ENCODE data around the gene MFSD1. TPM values are rescaled to one million over a fixed set of nuclear protein-coding genes. Genes with fewer than 3 reads are reported as not detected.

The MFSD1 gene
- total and polyA plus RNA-seq, 2 of the 8 experiments (the other 6 are each of a cell fraction or from before 2014, with no cell fraction given) = 9.3 to 11.5 TPM

DNA sequence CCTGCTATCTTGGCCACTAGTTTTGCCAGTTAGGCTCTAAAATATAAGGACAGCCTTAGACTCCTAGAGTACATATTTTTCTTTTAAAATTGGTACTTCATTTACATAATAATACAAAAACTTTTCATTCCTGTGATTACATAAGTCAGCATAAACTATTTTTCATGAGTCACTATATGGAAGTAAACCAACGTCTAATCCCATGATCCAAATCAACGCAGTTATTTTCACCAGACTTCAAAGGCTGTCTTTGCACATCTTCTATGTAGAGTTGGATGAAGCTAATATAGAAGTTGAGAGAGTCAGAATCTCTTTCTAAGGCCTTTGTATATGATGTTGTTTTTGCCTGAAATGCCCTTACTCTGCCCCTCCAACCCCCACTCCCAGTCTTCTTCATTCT is 7.6 kb upstream of the MFSD1 start:
- CTCF ChIA-PET (ENCODE audit: partially characterized antibody) = interaction anchor here (0.6 to 3.6 kb wide), 17 partner anchors 10 to 1209 kb away, joined by 3 to 28 read pairs (median 5); no protein-coding TSS in a partner anchor
- Histone ChIP-seq H3K27ac (ENCODE audit: low read depth, low read length) (no peak overlapping the region), H2AFZ (ENCODE audit: low read length) (no peak overlapping the region), H3K4me2 (ENCODE audit: insufficient read depth in 1 of 2, low read depth in 2 of 2, low read length in 2 of 2) (no peak overlapping the region), H3K56ac (replicated peaks; ENCODE audit: insufficient read length, low read depth, low read length) (no peak overlapping the region), H2AK5ac (ENCODE audit: low read depth, low read length) (no peak overlapping the region), H2BK120ac (replicated peaks; ENCODE audit: low read depth, low read length) (no peak overlapping the region), H3K23me2 (ENCODE audit: low read depth, low read length) (no peaks in the 10 kb centered on the region), H3K18ac (ENCODE audit: extremely low read depth, low read length) (no peak overlapping the region), H3K79me2 (ENCODE audit: control insufficient read depth in 1 of 2, insufficient read depth in 2 of 2, low read length in 2 of 2) (no peaks in the 10 kb centered on the region), H2BK15ac (ENCODE audit: low read length) (no peak overlapping the region), H2BK5ac (ENCODE audit: low read depth, low read length) (no peak overlapping the region), H3K27me3 (replicated peaks in 1 of 4; ENCODE audit: control insufficient read depth in 3 of 4, extremely low read depth in 1 of 4, insufficient read depth in 3 of 4, low read length in 3 of 4) (no peaks in the 10 kb centered on the region; a peak in 1 of 7 replicates), H3K9me3 (ENCODE audit: insufficient read depth in 2 of 2, low read depth in 1 of 2, low read length in 1 of 2) (no peaks in the 10 kb centered on the region), H3K9ac (replicated peaks in 1 of 4; ENCODE audit: extremely low read depth in 1 of 4, low read depth in 3 of 4, low read length in 3 of 4) (no peak overlapping the region), H3K4ac (replicated peaks; ENCODE audit: insufficient read length, low read depth, low read length) (no peak overlapping the region), H2BK12ac (ENCODE audit: low read depth, low read length) (no peak overlapping the region), H3K23ac (ENCODE audit: insufficient read length) (no peak overlapping the region), H4K5ac (ENCODE audit: insufficient read length, low read depth, low read length) (no peak overlapping the region), H4K91ac (replicated peaks; ENCODE audit: insufficient read length, low read length) (no peak overlapping the region), H3K4me3 (ENCODE audit: extremely low read depth in 1 of 4, insufficient read depth in 2 of 4, low read depth in 3 of 4, low read length in 4 of 4) (no peak overlapping the region), H3K79me1 (ENCODE audit: low read depth, low read length) (no peaks in the 10 kb centered on the region), H2BK20ac (ENCODE audit: low read length) (no peak overlapping the region), H3K36me3 (ENCODE audit: control insufficient read depth in 2 of 4, insufficient read depth in 4 of 4, low read length in 3 of 4) (no peaks in the 10 kb centered on the region), H3K4me1 (replicated peaks in 1 of 4; ENCODE audit: control insufficient read depth in 3 of 4, insufficient read depth in 4 of 4, low read length in 3 of 4) (no peaks in the 10 kb centered on the region), H3K14ac (ENCODE audit: insufficient read length) (no peak overlapping the region), H4K8ac (ENCODE audit: extremely low read depth, insufficient read depth, low read length) (no peak overlapping the region), H4K20me1 (replicated peaks in 1 of 2; ENCODE audit: control insufficient read depth in 1 of 2, insufficient read depth in 2 of 2, low read length in 2 of 2) (no peaks in the 10 kb centered on the region)
- 89% methylated on average over 2 of the region's 2 CpGs; no CpG with 5 or more reads in 1 of the 2 experiments for WGBS, 2 experiments (ENCODE audit: extremely low coverage in 1 of 2, insufficient coverage in 1 of 2, insufficient read length in 1 of 2, insufficient replicate concordance in 2 of 2, low coverage in 1 of 2, low lambda C conversion rate in 2 of 2, missing lambda C conversion rate in 1 of 2)
- FAIRE-seq (no peak), DNase-seq (ENCODE audit: low read depth in 1 of 2, low spot score in 2 of 2) (no peak)
- POLR2A ChIA-PET (ENCODE audit: partially characterized antibody) = no interaction called here
- no peak for TF ChIP-seq EP300 (IDR thresholded peaks at IDR 0.05; ENCODE audit: borderline replicate concordance in 1 of 2, low read depth in 2 of 2, low read length in 2 of 2)
- no peak for TF ChIP-seq GTF2F1 (IDR thresholded peaks at IDR 0.05; ENCODE audit: borderline replicate concordance, low read depth, low read length)

Data from H1 (cell line).